NCI-H1105 treated with DMSO at 0.1 percent for 48 hours (cell line): Measurements from ENCODE around the gene METRNL.

ENCODE experiments used
- DNase-seq: peaks from one replicate; lab custom pipeline; 2025; lab: John Stamatoyannopoulos, UW

METRNL gene

DNA sequence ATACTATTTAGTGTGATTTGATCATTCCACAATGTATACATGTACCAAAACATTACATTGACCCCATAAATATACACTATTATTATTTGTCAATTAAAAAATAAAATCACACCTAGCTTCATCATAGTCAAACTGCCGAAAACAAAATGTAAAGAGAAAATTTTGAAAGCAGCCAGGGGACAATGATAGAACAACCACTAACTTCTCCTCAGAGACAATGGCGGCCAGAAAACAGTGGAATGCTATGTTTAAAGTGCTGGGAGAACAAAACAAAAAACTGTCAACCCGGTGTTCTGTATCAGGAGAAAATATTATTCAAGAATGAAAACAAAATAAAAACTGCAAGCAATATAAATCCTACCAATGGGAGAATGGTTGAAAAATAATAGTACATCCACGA lies 63.2 kb downstream of the METRNL start:
- DNase-seq: no peak

- no peak for DNase-seq
Measured at GRCh38 chr17:83143817-83144231, 64.4 kb downstream of the METRNL start.
